Adrenal gland (tissue), 5 donors: ENCODE data around the gene CLEC16A.

ENCODE experiments used
- CTCF ChIP-seq, 6 experiments: fragments of 450-650 bp in 4 of 6; fragments of 200-600 bp in 2 of 6; sonication (generic) in 1 of 6; IDR thresholded peaks; 1 replicate in 5 of 6; 2 replicates in 1 of 6; pipeline versions ENCODE4 v1.5.1 to v1.8.0; 2016 to 2021; ENCODE audit warnings: antibody characterized with exemption in 6 of 6, mild to moderate bottlenecking in 2 of 6, moderate library complexity in 1 of 6
- POLR2A ChIP-seq, 2 donors: fragments of 450-650 bp; IDR thresholded peaks; one replicate each; pipeline ENCODE4 v1.6.1; 2017; ENCODE audit warnings: antibody characterized with exemption in 2 of 2, mild to moderate bottlenecking in 2 of 2, moderate library complexity in 1 of 2
- donor health status: DM: no; HTN: no; CAD: no.

- TF ChIP-seq CTCF (IDR thresholded peaks at IDR 0.05) (no peak), POLR2A (IDR thresholded peaks at IDR 0.05) (no peak)
Measured at GRCh38 chr16:11084876-11085485, 140.6 kb downstream of the CLEC16A start.
